Gastroesophageal sphincter (tissue), 3 donors: ENCODE measurements around the gene RNF227.
A peak's percentile ranks its signal among the peaks of the same experiment; 100 is the strongest.

Experiments
- EP300 ChIP-seq: sonication (generic); formaldehyde crosslinking; IDR thresholded peaks from one replicate; pipeline ENCODE4 v1.6.1; 2017; ENCODE audit warnings: antibody characterized with exemption, mild to moderate bottlenecking
- POLR2A ChIP-seq, 2 donors: fragments of 450-650 bp; IDR thresholded peaks; one replicate each; pipeline ENCODE4 v1.6.1; 2017; ENCODE audit warnings: antibody characterized with exemption in 2 of 2, mild to moderate bottlenecking in 2 of 2, moderate library complexity in 1 of 2
- TF ChIP-seq, protein P1 (sequence below), 4 experiments: fragments of 200-600 bp in 2 of 4; fragments of 450-650 bp in 2 of 4; sonication (generic) in 1 of 4; IDR thresholded peaks; one replicate each; pipeline ENCODE4 v1.5.1; 2017 to 2019; ENCODE audit warnings: antibody characterized with exemption in 4 of 4, mild to moderate bottlenecking in 2 of 4, moderate library complexity in 2 of 4

DNA sequence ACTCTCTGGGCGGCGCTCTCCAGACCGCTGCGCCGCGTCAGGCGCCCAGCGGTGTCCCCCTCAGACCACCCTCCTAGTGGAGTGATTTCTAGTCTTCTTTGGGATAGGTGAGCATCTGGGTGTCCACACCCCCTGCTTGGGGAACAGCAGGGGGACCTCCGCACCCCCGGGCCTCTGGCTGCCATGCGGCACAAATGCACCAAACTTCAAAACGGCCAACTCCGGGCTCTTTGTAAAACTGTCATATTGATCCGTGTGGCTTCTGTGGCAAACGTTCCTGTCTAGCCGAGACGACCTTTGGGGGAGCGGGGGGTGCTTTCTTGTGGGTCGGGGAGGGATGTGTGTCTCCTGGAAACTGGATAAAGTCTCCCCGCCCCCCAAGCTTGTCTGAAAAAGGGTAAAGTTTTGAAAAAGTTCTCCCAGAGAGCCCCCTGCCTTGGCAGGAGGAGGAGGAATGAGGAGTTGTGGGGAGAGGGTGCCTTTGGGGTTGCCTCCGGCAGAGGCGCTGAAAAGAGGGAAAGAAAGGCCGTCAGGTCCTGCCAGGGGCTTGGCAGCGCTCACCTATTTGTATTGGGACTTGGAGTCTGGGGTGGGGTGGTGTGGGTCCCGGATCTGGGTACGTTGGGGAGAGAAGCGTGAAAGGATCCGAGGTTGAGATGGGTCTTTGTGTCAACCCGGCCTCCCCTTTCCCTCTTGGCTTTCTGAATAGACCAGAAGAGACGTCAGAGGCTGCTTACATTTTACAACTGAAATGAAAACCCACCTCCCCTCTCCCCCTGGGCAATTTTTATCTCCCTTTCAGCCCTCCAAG is 29.7 kb downstream of the RNF227 start:
- TF ChIP-seq, protein P1, sequence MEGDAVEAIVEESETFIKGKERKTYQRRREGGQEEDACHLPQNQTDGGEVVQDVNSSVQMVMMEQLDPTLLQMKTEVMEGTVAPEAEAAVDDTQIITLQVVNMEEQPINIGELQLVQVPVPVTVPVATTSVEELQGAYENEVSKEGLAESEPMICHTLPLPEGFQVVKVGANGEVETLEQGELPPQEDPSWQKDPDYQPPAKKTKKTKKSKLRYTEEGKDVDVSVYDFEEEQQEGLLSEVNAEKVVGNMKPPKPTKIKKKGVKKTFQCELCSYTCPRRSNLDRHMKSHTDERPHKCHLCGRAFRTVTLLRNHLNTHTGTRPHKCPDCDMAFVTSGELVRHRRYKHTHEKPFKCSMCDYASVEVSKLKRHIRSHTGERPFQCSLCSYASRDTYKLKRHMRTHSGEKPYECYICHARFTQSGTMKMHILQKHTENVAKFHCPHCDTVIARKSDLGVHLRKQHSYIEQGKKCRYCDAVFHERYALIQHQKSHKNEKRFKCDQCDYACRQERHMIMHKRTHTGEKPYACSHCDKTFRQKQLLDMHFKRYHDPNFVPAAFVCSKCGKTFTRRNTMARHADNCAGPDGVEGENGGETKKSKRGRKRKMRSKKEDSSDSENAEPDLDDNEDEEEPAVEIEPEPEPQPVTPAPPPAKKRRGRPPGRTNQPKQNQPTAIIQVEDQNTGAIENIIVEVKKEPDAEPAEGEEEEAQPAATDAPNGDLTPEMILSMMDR (IDR thresholded peaks at IDR 0.05) = peak in 3 of 4 experiments; percentile 4 to 5 (median 5)
- no peak for TF ChIP-seq EP300
- no peak for TF ChIP-seq POLR2A (IDR thresholded peaks at IDR 0.05)
